Keratinocyte (primary cell): ENCODE results near the gene CSHL1. TPM values are rescaled to one million over a fixed set of nuclear protein-coding genes. Genes with fewer than 3 reads are reported as not detected.

Experiments
- DNase-seq: peaks from one replicate; pipeline ENCODE4 v3.0.0-alpha.2; 2011; ENCODE audit warnings: low read depth, missing footprints, low spot score
- FAIRE-seq: peaks from 2 replicates; lab custom pipeline; 2011; peaks lifted over from hg19 to GRCh38; lab: Jason Lieb, UNC
- H2AFZ ChIP-seq: 2 replicates; pipeline ENCODE4 v1.6.0; 2012; ENCODE audit warnings: low read length, control low read depth, inconsistent platforms; ENCODE audit not compliant: control insufficient read depth
- H3K27ac ChIP-seq: 2 replicates; pipeline ENCODE4 v1.5.1; 2011; ENCODE audit warnings: low read length; ENCODE audit not compliant: control insufficient read depth, insufficient read depth
- H3K27me3 ChIP-seq: 3 replicates; pipeline ENCODE4 v1.6.0; 2011; ENCODE audit warnings: low read length; ENCODE audit not compliant: control insufficient read depth, insufficient read depth; ENCODE audit errors: extremely low read depth
- H3K36me3 ChIP-seq, 2 experiments: 2 replicates in 1 of 2; 3 replicates in 1 of 2; pipeline ENCODE4 v1.5.1; 2011; ENCODE audit warnings: low read length in 2 of 2, mild to moderate bottlenecking in 1 of 2; ENCODE audit not compliant: control insufficient read depth in 2 of 2, insufficient read depth in 2 of 2; ENCODE audit errors: extremely low read depth in 1 of 2
- H3K4me1 ChIP-seq: 3 replicates; pipeline ENCODE4 v1.5.1; 2011; ENCODE audit warnings: low read length; ENCODE audit not compliant: control insufficient read depth, insufficient read depth; ENCODE audit errors: extremely low read depth
- H3K4me2 ChIP-seq: 3 replicates; pipeline ENCODE4 v1.6.0; 2011; ENCODE audit warnings: low read depth, low read length; ENCODE audit not compliant: control insufficient read depth, insufficient read depth; ENCODE audit errors: extremely low read depth
- H3K4me3 ChIP-seq, 3 experiments: fragments of 200-600 bp in 1 of 3; sonication (generic) in 1 of 3; 2 replicates in 2 of 3; 3 replicates in 1 of 3; pipeline ENCODE4 v1.5.1; 2011 to 2016; ENCODE audit warnings: low read length in 3 of 3, mild to moderate bottlenecking in 3 of 3, control low read depth in 2 of 3, inconsistent platforms in 1 of 3, low read depth in 1 of 3, mixed read lengths in 1 of 3, mixed run types in 1 of 3, moderate library complexity in 1 of 3; ENCODE audit not compliant: control insufficient read depth in 2 of 3, insufficient read depth in 2 of 3; ENCODE audit errors: extremely low read depth in 1 of 3
- H3K79me2 ChIP-seq: 2 replicates; pipeline ENCODE4 v1.6.0; 2012; ENCODE audit warnings: low read length; ENCODE audit not compliant: control insufficient read depth, insufficient read depth
- H3K9ac ChIP-seq: 3 replicates; pipeline ENCODE4 v1.6.0; 2011; ENCODE audit warnings: low read length; ENCODE audit not compliant: control insufficient read depth, insufficient read depth; ENCODE audit errors: extremely low read depth
- H3K9me1 ChIP-seq: 3 replicates; pipeline ENCODE4 v1.6.0; 2011; ENCODE audit warnings: low read length; ENCODE audit not compliant: control insufficient read depth, insufficient read depth; ENCODE audit errors: extremely low read depth
- H3K9me3 ChIP-seq: 2 replicates; pipeline ENCODE4 v1.5.1; 2012; ENCODE audit warnings: low read depth, low read length; ENCODE audit not compliant: control insufficient read depth
- H4K20me1 ChIP-seq: 3 replicates; pipeline ENCODE4 v1.6.0; 2011; ENCODE audit warnings: low read length; ENCODE audit not compliant: control insufficient read depth, insufficient read depth; ENCODE audit errors: extremely low read depth
- CTCF ChIP-seq, 3 experiments: IDR thresholded peaks in 1 of 3; conservative IDR thresholded peaks in 1 of 3; optimal IDR thresholded peaks in 1 of 3; 2 replicates in 2 of 3; 3 replicates in 1 of 3; pipeline versions ENCODE3 to v1.5.1; 2011; ENCODE audit warnings: low read length in 3 of 3, mild to moderate bottlenecking in 3 of 3, moderate library complexity in 2 of 3, control low read depth in 1 of 3, inconsistent platforms in 1 of 3; ENCODE audit not compliant: insufficient read depth in 2 of 3; ENCODE audit errors: extremely low read depth in 1 of 3
- EZH2 ChIP-seq: IDR thresholded peaks from one replicate; pipeline ENCODE4 v1.6.1; 2012; ENCODE audit warnings: inconsistent platforms, mild to moderate bottlenecking, low read length, moderate library complexity
- dilution Hi-C: fragments of 300-500 bp; cut with MboI; formaldehyde crosslinking; loops from one replicate; pipeline ENCODE4 v1.7.0; 2020; ENCODE audit warnings: low sequenced_read_pairs; ENCODE audit not compliant: extremely low pct_ligation_motif_present
- polyA plus RNA-seq, 5 experiments: library from polyadenylated mRNA; depleted of rRNA in 3 of 5; stranded (reverse) in 3 of 5; stranded (forward) in 1 of 5; unstranded in 1 of 5; fragments of >200 nt; gene quantifications; 1 replicate in 1 of 5; 2 replicates in 3 of 5; 3 replicates in 1 of 5; pipeline versions ENCODE4 v1.2.1 to v1.2.3, GENCODE V29; 2011 to 2012; ENCODE audit warnings: missing spikeins in 2 of 5, low read depth in 1 of 5, low replicate concordance in 1 of 5

The CSHL1 gene
- polyA plus RNA-seq, 1 donor (not counting 4 experiments of a cell fraction or from before 2014, with no cell fraction given) = not detected

GRCh38 chr17:63941751-63942150 is 30.7 kb upstream of the CSHL1 start:
- H3K27ac ChIP-seq = no peak overlapping the region
- H3K79me2 ChIP-seq = no peaks in the 10 kb centered on the region
- TF ChIP-seq EZH2 (no peak), CTCF (optimal IDR thresholded peaks at IDR 0.05 in 1 of 3, IDR thresholded peaks at IDR 0.05 in 1 of 3, conservative IDR thresholded peaks at IDR 0.05 in 1 of 3; ENCODE audit: extremely low read depth in 1 of 3, insufficient read depth in 2 of 3, low read length in 3 of 3) (no peak)
- no peaks in the 10 kb centered on the region for H3K36me3 ChIP-seq
- H3K4me3 ChIP-seq = no peak overlapping the region
- dilution Hi-C loops = no loop called here
- FAIRE-seq = no peak
- H4K20me1 ChIP-seq = no peaks in the 10 kb centered on the region
- DNase-seq = no peak
- no peaks in the 10 kb centered on the region for H3K9me3 ChIP-seq
- H2AFZ ChIP-seq = no peak overlapping the region
- no peak overlapping the region for H3K9ac ChIP-seq
- H3K9me1 ChIP-seq = no peaks in the 10 kb centered on the region
- H3K4me1 ChIP-seq = no peaks in the 10 kb centered on the region
- no peak overlapping the region for H3K4me2 ChIP-seq
- H3K27me3 ChIP-seq = peaks cover 4% of the 10 kb centered on the region

- Histone ChIP-seq H3K27me3 (peaks cover 4% of the 10 kb centered on the region), H3K9me3 (no peaks in the 10 kb centered on the region), H3K4me3 (no peak overlapping the region), H3K27ac (no peak overlapping the region), H3K4me2 (no peak overlapping the region), H2AFZ (no peak overlapping the region), H4K20me1 (no peaks in the 10 kb centered on the region), H3K9me1 (no peaks in the 10 kb centered on the region), H3K4me1 (no peaks in the 10 kb centered on the region), H3K79me2 (no peaks in the 10 kb centered on the region), H3K9ac (no peak overlapping the region), H3K36me3 (no peaks in the 10 kb centered on the region)
- dilution Hi-C loops = no loop called here
- FAIRE-seq (no peak), DNase-seq (no peak)
- no peak for TF ChIP-seq EZH2
- TF ChIP-seq CTCF (optimal IDR thresholded peaks at IDR 0.05 in 1 of 3, IDR thresholded peaks at IDR 0.05 in 1 of 3, conservative IDR thresholded peaks at IDR 0.05 in 1 of 3; ENCODE audit: extremely low read depth in 1 of 3, insufficient read depth in 2 of 3, low read length in 3 of 3) = no peak
These were observed 30.1 kb upstream of the CSHL1 start for GRCh38 chr17:63941162-63941561.
